ENCODE measurements around the gene LY86.

LY86 gene

DNA sequence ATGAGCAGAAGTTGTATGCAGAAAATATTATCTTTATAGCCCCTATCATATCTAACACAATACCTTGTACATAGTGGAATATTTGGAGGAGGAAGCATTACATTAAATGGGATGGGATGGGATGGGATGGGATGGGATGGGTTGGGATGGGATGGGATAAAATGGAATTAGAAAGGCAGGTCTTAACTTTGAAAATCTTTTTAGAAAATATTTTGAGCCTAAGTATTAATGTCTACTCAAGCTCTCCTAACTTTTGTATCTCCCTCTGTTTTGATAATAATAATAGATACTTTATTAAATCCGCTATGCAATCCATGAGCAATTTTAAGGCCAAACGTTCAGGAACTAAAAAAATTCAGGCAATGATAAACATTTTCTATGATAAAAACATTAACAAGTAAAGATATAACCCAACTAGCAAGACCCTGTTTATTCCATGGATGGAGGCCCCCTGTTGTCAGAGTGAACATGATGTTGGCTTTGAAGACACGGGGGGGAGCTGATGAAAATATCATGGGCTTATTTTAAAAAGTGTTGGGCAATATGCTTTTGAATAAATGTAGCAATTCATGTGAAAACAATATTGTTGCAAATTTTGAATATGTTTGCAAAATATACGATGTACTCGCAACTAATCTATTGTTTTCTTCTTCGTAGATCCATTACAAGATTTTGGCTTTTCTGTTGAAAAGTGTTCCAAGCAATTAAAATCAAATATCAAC, 35.9 kb downstream of the LY86 start:
- DNase-seq = no peak

DNA sequence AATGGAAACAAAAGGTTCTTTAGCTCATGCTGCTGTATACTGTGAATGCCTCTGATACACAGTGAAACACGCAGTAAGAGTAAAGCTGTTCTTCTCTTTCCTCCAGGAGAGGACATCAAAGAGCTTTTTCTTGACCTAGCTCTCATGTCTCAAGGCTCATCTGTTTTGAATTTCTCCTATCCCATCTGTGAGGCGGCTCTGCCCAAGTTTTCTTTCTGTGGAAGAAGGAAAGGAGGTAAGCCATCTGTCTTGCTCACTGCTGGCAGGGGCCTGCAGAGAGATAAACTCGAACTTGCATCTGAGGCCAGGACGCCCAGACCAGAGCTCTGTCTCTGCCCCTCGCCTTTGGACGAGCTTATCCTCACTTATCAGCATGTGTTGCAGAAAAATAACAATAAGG, 37.7 kb downstream of the LY86 start:
- DNase-seq = no peak

DNA sequence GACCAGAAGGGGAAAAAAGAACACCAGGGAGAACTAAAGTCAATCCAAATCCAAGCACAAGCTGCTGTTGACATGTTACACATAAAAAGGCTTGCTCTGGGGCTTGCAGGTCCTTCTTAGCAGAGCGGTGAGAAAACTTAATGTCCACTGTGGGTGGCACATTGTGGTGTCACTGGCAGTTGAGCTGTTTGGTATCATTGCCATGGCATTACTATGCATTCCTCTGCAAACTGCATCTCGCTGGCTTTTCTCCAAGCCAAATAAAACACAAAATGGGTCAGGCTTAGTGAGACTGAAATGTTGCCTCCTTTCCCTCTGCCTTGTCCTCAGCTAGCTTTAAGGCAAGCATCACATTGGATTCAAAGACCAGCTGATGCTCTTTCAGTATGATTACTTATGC, 40.9 kb downstream of the LY86 start:
- DNase-seq = no peak

- no peak for DNase-seq
Observed at GRCh38 chr6:6631053-6631452, 42.5 kb downstream of the LY86 start.

DNA sequence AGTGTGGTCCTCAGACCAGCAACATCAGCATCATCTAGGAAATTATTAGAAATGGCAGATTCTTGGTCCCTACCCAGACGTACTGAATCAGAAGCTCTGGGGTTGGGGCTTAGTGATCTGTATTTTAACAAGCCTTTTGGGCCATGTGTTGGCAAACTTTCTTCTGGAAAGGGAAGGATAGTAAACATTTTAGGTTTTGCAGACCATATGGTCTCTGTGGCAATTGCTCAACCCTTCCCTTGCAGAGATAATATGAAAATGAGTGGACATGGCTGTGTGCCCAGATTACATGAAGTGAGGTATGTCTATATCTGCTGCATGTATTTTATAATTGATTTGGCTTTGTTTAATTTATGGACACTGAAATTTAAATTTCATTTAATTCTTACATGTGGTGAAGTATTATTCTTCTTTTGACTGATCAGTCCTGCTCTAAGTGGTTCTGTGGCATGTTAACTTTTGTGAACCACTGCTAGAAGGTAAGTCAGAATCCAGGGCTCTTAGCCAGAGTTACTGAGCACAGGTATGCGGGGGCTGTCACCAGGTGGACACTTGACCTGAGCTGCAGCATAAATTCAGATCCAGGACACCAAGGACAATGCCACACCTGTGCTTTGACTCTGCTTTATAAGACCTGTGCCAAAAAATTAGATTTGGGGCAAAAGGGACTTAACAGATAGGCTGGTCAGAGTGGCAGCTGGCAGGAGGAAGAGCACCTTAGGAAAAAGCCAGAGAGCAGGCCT, 43.2 kb downstream of the LY86 start:
- peak; percentile 40 for DNase-seq

GRCh38 chr6:6633898-6634734, 45.6 kb downstream of the LY86 start:
- no peak for DNase-seq

DNA sequence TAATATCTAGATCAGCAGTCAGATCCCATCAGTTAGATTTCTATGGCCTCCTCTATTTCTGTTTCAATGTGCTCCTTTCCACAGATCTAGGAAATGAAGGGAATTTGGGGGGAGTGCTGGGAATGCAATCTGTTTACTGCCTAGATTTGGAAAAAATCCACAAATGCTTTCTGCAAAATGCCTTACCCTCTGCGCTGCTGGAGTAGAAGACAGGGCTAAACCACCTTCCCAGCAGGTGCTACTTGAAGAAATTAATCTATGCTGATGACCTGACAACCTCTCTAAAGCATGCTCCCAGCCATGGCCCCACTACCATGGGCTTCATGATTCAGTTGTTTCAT, 46.2 kb downstream of the LY86 start:
- DNase-seq = no peak

GRCh38 chr6:6635291-6635690, 46.8 kb downstream of the LY86 start:
- DNase-seq = no peak

DNA sequence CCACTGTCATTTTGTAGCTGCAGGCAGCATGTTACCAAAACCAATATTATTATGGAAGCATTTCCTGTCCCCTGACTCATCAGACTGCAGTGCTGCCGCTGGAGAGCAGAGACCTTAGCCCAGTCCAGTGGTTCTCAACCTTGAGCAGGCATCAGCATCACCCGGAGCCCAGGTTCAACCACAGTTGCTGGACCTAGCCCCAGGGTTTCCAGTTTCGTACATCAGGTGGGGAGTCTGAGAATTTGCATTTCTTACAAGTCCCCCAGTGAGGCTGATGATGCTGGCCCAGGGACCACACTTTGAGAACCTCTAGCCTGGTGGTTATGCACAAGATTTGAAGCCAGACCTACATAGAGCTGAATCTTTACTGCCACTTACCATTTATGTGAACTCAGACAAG, 47.3 kb downstream of the LY86 start:
- DNase-seq = no peak

- no peak for DNase-seq
Observed at GRCh38 chr6:6639572-6639971, 51.1 kb downstream of the LY86 start.

- DNase-seq = no peak
Observed at GRCh38 chr6:6640926-6641325, 52.4 kb downstream of the LY86 start.

DNA sequence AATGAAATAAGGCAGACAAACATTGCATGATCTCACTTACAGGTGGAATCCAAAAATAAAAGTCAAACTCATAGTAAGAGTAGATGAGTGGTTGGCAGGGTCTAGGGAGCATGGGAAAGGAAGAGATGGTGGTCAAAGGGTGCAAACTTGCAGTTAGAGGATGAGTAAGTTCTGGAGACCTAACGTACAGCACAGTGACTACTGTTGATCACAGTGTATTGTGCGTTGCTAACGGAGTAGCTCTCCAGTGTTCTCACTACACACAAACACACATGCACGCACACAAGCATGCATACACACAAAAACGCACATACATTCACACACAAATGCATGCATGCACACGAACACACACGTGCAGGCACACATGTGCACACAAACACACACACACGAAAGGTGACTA, 54.9 kb downstream of the LY86 start:
- DNase-seq = no peak

GRCh38 chr6:6645261-6645917, 56.9 kb downstream of the LY86 start:
- DNase-seq = no peak

DNA sequence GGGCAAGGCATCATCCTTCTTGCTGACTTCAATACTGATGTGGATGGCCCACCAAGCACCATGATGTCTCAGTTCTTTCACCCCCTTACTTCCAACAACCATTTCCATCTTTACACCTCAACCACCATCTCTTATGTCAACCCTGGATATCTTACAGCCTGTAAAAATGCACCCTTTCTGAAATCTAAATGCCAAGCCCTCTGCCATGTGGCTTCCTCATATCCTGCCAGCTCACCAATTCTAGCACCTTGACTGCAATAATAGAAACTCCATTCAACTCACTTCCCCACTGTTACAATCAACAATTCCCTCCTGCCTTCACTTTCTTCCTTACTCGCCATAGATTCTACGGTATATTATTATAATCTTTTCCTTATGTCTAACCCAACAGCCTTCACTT, 57.9 kb downstream of the LY86 start:
- DNase-seq = no peak

DNA sequence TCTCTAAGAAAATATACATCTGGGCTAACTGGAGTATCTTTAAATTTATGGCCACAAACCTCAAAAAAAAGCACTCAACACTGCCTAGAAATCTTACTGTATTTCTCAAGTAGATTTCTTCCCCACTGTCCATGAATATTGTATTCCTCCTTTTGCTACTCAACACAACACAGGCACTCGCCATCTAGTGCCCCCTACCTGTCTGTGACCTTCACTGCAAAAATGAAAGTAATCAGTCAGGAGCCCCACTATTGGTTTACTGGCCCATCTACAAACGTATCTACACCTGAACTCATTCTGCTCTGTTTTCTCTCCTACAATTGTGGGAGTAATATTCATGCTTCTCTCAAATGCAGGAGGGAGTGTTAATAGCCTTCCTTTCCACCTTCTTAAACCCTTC, 58.3 kb downstream of the LY86 start:
- DNase-seq = no peak

DNA sequence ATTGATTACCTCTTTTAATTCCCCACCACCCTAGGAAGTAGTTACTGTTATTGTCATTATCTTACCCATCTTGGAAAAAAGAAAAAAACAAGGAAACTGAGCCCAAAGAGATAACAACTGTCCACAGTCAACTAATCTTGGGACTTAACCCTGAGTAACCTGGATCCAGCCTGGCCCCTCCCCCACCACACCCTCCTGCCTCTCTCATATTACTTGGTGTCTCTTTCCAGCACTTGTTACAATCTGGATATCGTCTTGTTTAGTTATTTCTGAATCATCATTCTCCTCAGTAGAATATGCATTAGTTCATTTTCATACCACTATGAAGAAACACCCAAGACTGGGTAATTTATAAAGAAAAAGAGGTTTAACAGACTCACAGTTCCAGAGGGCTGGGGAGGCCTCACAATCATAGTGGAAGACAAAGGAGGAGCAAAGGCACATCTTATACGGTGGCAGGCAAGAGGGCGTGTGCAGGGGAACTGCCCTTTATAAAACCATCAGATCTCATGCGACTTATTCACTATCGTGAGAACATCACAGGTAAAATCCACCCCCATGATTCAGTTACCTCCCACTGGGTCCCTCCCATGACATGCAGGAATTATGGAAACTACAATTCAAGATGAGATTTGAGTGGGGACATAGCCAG, 60.3 kb downstream of the LY86 start:
- DNase-seq = no peak

DNA sequence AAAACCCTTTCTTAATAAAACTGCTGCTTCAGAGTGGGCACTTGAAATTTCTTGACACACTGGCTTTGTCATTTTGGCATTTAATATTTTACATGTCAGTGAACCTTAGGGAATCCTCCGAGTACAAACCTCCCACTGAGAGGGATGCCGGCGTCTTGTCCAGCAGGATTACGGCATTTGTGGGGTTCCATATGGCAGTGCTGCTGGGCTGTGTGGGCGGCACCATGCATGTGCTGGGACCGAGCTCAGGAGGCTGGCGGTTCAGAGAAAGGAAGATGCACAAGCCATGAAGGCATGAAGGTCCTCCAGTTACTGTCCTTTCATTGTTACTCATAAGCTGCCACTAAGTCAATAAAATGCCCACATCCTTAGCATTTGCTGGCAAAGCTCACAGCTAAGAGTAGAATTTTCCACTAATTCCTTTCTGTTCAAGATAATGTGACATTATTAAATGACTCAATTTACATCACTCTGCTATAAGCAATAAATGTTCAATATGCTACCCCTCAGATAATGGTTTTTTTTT, 61.4 kb downstream of the LY86 start:
- DNase-seq = no peak

- no peak for DNase-seq
Observed at GRCh38 chr6:6650839-6651238, 62.3 kb downstream of the LY86 start.

DNA sequence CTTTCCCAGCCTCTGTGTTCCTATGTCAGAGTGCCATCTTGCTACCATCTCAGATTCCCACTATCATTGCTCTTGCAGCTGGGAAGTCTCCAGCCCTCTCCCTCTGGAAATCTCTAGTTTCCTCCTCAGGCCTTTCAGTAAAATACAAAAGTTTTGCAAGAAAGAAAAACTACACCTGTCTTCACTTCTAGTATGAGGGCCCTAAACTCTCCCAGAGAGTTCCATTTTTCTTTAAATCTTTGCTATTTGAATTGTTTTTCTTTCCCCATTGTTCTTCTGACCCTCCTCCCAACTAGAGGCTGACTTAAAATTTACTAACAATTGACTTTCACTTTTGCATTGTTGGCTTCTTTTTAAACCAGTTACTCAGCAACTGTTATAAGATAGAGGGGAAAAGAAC, 62.8 kb downstream of the LY86 start:
- DNase-seq = no peak

DNA sequence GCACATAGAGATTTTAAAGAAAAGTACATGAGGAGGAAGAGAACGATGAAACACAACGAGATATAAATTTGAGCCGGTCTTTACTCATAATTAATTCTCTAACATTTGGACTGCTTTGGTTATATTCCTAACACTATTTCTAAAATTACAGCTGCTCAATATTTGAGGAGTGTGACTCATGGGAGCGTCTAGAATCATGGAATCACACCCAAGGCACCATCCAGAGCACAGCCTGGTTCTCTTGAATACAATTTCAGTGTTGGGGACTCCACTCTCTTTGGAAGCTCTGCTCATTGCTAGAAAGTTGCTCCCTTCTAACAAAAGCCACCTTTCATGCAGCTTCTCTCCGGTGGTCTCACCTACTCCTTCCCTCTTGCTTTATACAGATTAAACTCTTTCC, 64.4 kb downstream of the LY86 start:
- no peak for DNase-seq

DNA sequence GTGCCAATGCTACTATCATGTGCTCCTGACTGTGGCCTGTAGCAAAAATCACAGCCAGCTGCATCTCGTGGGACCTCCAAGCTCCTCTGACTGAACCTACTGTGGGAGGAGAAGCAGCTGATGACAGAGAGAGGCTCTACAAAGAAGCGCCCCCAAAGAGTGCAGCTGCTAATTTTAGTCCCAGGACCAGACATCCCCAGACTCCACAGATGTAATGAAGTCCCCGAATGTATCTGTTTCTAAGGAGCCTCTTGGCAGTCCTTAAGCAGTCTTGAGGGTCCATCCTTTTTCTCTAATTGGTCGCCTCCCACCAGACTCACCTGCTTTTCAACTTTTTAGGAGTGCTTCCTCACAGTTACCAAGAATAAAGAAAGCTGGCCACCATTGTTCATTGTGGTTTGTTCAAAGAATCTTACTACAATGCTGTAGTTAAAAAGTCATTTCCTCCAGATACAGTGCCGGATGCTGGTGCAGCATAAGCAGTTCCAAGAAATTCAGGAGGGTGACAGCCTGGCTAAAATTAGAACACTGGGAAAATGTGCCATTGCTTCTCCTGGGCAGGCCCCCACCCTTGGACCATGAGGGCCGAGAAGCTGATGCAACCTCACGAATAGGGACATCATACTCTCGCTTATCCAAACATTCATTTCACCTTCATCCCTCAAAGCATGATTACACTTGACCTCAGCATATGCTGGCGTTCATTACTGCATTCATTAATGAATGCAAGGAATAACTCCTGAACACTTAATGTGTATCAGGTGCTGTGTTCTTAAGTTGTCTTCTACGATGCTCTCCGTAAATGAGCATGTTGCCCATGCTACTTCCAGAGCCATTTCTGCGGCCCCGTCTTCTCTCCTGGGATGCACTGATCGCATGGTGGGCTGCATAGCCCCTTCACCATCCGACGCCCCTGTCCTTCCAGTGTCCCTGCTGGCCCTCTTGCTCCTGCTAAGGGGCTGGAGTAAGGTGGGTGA, 66.4 kb downstream of the LY86 start:
- no peak for DNase-seq
